Activated CD4-positive, alpha-beta T cell treated with anti-CD3 and anti-CD28 coated beads, Interleukin-2, amount 50 U/mL, for 1 hour (primary cell): Measurements from ENCODE around the gene MBTPS1.
A peak's percentile ranks its signal among the peaks of the same experiment; 100 is the strongest.
"Not testable (repeated sequence)": the region's sequence is repeated elsewhere in the genome, so short reads cannot be mapped to it uniquely, and the experiment has no call there.

Experiments
- DNase-seq: peaks from one replicate; pipeline ENCODE4 v3.0.0-alpha.2; 2020

The MBTPS1 gene

DNA sequence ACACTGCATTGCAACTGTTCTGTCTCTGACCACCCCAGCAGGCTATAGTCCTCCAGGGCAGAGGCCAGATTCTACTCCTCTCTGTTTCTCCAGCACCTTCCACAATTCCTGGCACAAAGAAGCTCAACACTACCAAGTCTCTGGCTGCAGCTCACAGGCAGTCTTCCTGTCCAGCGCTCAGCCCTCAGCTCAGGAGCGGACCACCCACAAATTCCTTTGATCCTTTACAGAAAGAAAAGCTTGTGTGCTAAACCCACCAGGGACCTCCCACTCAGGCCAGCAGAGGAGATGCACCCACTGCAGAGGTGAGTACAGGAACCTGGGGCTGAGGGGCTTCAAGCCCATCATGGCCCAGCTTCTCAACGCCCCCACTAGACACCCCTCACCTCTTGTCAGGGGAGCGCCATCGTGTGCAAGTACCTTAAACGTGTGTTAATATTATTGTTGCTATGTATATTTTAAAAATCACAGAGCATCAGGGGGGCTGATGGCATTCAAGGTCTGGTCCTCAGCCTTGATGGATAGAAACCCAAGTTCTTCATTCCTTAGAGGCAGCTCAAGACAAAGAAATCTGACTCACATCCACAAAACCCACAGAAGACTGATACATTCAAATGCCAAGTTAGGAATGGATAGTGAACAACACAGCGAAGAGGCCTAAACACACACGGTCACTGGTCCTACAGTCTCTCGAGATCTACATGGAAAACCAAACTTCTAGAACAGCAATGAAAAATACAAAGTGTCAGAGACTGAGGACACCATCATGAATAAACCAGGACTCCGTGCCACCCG is 19.8 kb upstream of the MBTPS1 start:
- no peak for DNase-seq

- no peak for DNase-seq
Observed at GRCh38 chr16:84132527-84133285, 16.0 kb upstream of the MBTPS1 start.

DNA sequence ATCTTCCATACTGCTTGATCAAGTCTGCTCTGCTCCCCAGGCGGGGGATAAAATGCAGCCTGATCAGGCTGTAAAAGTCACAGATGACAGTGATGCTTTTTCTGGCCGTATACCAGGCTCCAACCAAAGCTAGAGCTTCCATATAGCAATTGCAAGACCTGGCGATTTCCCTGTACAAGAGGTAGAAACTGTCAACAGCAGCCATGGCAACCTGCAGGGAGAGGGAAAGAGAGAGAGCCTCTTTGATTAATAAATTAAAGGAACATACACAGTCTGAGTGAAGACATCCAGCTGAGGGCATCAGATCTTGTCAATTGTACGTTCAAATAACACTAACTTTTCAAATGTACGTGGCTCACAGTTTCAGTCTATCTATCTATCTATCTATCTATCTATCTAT is 14.4 kb upstream of the MBTPS1 start:
- no peak for DNase-seq

DNA sequence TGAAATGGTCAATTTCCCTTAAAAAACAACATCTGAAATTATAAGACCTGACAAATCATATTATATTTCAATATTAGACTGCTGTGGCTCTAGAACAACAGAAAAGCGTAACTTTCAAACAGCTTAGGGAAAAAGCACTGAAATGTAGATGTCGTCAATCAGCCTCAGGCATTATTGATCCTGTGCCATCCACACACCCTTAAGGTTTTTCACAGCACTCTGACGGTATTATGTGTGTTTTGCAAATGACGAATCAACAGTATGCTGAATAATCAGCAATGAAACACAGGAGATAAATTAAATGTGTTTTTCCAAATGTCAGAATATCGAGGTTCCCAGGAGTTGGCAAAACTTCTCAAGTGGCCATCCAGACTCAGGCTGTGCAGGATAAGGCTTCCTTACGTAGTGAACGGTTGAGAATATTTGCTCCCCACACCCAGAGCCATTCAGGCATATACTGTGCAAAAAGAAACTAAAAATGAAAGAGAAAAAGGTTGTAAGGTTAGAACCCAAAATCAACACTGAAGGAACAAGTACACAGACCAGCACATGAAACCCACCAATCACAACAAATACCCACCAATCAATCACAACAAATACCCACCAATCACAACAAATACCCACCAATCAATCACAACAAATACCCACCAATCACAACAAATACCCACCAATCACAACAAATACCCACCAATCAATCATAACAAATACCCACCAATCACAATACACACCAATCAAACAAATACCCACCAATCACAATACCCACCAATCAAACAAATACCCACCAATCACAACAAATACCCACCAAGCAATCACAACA is 7.7 kb upstream of the MBTPS1 start:
- DNase-seq = no peak

GRCh38 chr16:84121007-84121406 is 4.3 kb upstream of the MBTPS1 start:
- DNase-seq = no peak

DNA sequence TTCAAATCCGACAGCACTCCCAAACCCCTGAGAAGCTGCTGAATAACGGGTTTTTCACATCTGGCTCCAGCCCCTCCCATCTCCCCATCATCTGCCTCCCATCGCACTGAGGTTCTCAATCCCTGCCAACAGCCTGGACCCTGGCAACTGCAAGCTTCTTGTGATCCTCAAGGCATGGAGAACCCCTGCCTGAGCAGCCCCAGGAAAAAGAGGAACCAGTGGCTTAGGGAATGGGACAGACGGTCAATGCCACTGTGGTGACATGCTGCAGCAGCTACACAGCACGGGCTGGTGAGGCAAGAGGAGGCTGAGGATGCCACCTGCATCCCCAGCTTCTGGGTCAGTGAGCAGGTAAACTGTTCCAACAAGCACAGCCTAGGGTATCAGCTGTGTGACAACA is 3.3 kb upstream of the MBTPS1 start:
- DNase-seq = no peak

DNA sequence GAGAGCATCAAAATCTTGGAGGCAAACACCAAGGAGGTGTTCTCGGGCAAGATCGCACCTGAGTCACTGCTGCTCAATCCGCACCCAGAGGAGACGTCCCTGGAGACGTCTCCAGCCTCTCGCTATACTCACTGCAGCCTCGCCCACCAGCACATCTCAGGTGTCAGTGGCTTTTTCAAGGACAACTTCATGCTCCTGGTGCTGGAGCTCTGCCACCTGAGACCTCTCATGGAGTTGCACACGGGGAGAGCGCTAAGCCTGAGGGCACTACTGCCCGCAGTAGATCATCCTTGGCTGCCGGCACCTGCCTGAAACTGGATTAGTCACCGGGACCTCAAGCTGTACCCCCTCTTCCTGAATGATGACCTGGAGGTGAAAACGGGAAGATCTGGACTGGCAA is 2.6 kb upstream of the MBTPS1 start:
- DNase-seq = no peak

DNA sequence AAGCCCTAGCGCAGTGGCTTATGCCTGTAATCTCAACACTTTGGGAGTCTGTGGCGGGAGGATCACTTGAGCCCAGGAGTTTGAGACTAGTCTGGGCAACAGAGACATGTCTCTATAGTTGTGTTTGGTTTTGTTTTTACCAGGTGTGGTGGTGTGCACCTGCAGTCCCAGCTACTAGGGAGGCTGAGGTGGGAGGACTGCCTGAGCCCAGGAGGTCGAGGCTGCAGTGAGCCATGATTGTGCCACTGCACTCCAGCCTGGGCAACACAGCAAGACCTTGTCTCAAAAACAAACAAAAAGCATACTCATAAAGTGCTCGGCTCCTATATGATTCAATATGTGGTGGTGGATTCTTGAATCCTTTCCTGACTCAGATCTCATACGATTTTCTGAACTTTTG is 1.6 kb upstream of the MBTPS1 start:
- not testable (repeated sequence) for DNase-seq

- DNase-seq = peak; percentile 16
Observed at GRCh38 chr16:84117494-84117843, 727 bp upstream of the MBTPS1 start.

DNA sequence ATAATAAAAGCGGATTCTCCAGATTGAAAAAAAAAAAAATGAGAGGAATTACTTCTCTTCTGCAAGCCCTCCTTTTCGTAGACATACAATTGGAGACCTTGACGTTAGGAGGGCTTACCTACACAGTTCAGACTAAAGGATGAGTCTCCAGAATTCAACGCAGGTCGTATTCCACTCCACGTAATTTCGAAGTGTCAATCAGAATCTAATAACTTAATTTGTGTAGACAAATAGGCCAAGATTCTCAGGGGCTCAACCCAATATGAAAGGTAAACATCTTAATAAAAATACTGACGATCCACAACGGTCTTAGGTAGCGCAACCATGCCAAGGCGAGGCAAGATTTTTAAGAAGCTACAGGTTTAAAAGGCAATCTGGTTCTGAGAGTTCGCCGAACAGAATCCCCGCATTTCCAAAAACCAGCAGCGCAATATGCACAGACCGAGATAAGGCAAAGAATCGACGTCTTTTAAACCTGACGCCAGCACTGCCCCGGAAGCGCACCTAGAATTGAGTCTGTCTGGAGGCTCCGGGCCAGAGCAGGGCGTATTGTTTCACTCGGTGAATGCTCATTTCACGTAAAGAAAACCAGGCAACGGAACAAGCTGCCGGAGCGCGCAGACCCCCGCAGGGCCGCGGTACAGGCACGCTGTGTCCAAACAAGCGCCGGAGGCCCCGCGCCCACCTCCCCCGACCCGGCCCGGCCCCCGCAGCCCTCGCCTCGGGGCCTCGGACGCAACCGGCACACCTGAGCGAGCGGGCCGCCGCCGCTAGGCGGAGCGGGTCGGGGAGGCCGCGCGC is 623 bp downstream of the MBTPS1 start:
- DNase-seq = peak; percentile 59

- DNase-seq = not testable (repeated sequence)
Observed at GRCh38 chr16:84111949-84112348, 4.8 kb downstream of the MBTPS1 start.

- DNase-seq = no peak
Observed at GRCh38 chr16:84111525-84111924, 5.2 kb downstream of the MBTPS1 start.

DNA sequence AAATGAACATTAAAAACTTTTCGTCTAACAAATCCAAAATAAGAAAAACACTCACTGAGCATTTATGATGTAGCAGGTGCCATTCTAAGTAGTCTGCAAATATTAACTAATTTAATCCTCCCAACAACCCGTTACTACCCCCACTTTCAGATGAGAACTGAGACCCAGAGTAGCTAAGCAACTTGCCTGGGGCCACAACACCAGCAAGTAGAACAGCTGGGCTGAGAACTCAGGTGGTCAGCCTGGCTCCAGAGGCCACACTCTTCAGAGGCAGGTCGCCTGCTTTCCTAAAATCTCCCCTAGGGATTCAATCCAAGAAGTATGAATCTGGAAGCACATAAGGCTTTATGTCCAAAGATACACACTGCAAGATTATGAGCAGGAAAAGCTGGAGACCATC is 6.2 kb downstream of the MBTPS1 start:
- DNase-seq = no peak

GRCh38 chr16:84109598-84110335 is 7.0 kb downstream of the MBTPS1 start:
- DNase-seq = no peak

DNA sequence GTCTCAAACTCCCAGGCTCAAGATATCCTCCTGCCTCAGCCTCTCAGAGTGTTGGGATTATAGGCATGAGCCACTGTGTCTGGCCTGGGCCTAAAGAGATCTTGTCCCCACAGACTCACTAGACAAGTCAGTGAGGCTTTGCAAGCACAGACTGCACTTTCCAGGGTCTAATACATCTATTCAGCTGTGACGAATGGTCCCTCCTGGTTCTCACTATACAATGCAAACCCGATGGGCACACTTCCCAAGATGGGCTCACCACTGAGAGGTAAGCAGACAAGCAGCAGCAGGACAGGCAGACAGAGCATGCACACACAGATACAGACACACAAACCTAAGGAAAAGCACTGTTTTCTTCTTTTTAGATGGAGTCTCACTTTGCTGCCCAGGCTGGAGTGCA is 8.8 kb downstream of the MBTPS1 start:
- no peak for DNase-seq

DNA sequence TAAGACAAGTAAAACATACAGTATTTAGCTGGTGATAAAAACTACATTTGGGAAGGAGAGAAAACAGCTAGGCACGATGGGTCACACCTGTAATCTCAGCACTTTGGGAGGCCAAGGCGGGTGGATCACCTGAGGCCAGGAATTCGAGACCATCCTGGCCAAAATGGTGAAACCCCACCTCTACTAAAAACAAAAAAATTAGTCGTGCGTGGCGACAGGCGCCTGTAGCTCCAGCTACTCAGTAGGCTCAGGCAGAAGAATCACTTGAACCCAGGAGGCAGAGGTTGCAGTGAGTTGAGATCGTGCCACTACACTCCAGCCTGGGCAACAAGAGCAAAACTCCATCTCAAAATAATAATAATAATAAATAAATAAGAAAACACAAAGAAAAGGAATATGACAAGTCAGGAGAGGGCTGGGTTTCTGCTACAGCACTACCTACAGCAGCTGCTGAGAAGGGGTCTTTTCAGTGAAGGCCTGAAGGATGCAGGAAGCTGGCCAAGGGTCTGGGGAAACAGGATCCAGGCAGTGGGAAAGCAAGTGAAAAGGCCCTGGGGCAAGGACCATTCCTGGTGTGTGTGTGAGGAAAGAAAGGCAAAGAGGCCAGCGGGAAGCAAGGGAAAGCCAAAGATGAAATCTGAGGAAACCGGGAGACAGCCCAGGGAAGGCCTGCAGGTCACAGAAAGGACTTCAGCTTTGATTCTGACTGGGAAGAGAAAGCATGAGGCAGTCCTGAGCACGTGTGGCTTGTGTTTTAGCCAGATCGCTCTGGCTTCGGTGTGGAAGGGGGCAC is 10.6 kb downstream of the MBTPS1 start:
- no peak for DNase-seq

DNA sequence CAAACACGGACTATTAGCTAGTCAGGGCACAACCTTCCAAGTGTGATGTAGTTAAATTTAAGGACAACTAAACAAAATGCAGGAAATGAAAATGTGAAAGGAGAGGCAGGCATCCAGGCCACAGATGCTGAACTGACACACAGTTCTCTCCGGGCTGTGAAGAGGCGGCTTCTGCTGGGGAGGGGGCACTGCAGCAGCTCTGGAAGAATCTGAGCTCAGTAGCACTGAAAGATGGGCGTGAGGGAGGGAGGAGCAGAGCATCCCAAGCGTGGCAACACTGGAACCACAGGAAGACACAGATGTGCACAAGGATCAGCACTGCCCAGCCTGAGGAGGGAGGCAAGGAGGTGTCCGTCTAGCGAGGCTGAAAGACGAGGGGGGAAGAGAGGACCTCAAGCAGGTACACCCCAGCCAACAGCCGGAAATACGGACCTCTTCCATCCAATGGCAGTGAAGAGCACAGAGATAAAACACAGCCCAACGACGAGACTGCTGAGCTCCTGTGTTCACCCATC is 11.4 kb downstream of the MBTPS1 start:
- no peak for DNase-seq

DNA sequence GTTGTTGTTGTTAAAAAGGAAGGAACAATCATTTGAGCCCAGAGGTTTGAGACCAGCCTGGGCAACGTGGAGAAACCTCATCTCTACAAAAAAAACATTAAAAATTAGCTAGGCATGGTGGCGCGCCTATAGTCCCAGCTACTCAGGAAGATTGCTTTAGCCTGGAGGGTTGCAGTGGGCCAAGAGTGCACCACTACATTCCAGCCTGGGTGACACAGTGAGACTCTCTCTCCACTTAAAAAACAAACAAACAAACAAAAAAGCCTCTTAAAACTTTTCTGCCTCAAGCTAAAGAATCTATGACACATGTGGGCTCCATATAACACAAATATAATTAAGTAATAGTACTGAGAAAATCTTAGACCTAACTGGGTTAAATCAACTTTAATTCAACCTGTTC is 12.5 kb downstream of the MBTPS1 start:
- no peak for DNase-seq

DNA sequence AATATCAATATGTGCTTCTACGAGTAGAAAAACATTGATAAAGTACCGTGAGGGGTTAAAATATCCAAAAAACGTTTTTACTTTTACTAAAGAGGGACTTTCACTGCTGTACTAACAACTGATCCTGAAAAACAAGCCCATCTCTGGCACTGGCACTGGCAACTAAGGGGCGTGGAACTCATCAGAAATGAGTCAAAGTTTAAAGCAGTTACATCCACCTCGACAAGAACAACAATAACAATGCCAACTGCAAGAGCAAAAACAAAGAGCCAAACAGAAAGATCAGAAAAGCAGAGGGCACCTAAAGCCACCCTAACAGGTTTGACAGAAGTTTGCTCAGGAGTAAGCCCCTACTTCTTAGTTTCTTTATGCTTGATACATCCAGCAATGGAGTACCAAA is 13.1 kb downstream of the MBTPS1 start:
- no peak for DNase-seq

- DNase-seq = no peak
Observed at GRCh38 chr16:84098939-84099338, 17.8 kb downstream of the MBTPS1 start.

- DNase-seq = no peak
Observed at GRCh38 chr16:84096447-84097005, 20.2 kb downstream of the MBTPS1 start.
